Putamen (tissue), 1 donor: ENCODE measurements around the gene EMP1.

ENCODE experiments used
- DNase-seq: peaks from one replicate; pipeline ENCODE4 v3.0.0-alpha.2; 2016; ENCODE audit warnings: low spot score

EMP1 gene

GRCh38 chr12:13197526-13198143 is 1.1 kb downstream of the EMP1 start:
- no peak for DNase-seq

- DNase-seq, result no peak
Measured at GRCh38 chr12:13198241-13198640, 1.7 kb downstream of the EMP1 start.

GRCh38 chr12:13198876-13199275 is 2.4 kb downstream of the EMP1 start:
- DNase-seq, result no peak

- no peak for DNase-seq
Measured at GRCh38 chr12:13199592-13199991, 3.1 kb downstream of the EMP1 start.

- no peak for DNase-seq
Measured at GRCh38 chr12:13200841-13201240, 4.3 kb downstream of the EMP1 start.

- DNase-seq, result no peak
Measured at GRCh38 chr12:13203034-13203922, 6.8 kb downstream of the EMP1 start.

GRCh38 chr12:13204428-13204827 is 7.9 kb downstream of the EMP1 start:
- DNase-seq, result no peak

GRCh38 chr12:13205809-13206559 is 9.5 kb downstream of the EMP1 start:
- DNase-seq, result no peak

- DNase-seq, result no peak
Measured at GRCh38 chr12:13206560-13206897, 10.0 kb downstream of the EMP1 start.

- no peak for DNase-seq
Measured at GRCh38 chr12:13208533-13209435, 12.3 kb downstream of the EMP1 start.

GRCh38 chr12:13209436-13210235 is 13.1 kb downstream of the EMP1 start:
- DNase-seq, result no peak

- DNase-seq, result no peak
Measured at GRCh38 chr12:13210236-13211190, 14.0 kb downstream of the EMP1 start.

GRCh38 chr12:13211191-13211858 is 14.8 kb downstream of the EMP1 start:
- DNase-seq, result no peak

GRCh38 chr12:13211859-13212664 is 15.5 kb downstream of the EMP1 start:
- DNase-seq, result peak; percentile 77

GRCh38 chr12:13215056-13215455 is 18.5 kb downstream of the EMP1 start:
- DNase-seq, result no peak

GRCh38 chr12:13218641-13219040 is 22.1 kb downstream of the EMP1 start:
- no peak for DNase-seq

- DNase-seq, result no peak
Measured at GRCh38 chr12:13219320-13219719, 22.8 kb downstream of the EMP1 start.

- DNase-seq, result no peak
Measured at GRCh38 chr12:13220838-13221237, 24.3 kb downstream of the EMP1 start.
